ENCODE data around the gene GPR35.
"Not testable (repeated sequence)": the region's sequence is repeated elsewhere in the genome, so short reads cannot be mapped to it uniquely, and the experiment has no call there.

Gene GPR35

GRCh38 chr2:240642061-240642805 is 17.0 kb downstream of the GPR35 start:
- no peak for DNase-seq

DNA sequence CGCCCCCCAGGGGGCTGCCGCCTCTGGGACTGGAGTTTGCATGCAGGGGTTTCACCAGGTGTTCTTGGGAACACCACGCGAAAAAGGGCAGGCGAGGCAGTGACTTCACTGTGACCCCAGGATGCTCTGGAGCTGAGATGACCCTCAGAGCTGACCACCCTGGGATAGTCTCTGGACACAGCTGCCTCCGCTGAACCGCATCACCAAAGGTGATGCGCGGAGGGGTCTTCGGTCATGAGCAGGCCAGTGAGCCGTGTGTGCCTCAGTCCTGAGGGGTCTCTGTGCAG is 17.5 kb downstream of the GPR35 start:
- DNase-seq, result no peak

DNA sequence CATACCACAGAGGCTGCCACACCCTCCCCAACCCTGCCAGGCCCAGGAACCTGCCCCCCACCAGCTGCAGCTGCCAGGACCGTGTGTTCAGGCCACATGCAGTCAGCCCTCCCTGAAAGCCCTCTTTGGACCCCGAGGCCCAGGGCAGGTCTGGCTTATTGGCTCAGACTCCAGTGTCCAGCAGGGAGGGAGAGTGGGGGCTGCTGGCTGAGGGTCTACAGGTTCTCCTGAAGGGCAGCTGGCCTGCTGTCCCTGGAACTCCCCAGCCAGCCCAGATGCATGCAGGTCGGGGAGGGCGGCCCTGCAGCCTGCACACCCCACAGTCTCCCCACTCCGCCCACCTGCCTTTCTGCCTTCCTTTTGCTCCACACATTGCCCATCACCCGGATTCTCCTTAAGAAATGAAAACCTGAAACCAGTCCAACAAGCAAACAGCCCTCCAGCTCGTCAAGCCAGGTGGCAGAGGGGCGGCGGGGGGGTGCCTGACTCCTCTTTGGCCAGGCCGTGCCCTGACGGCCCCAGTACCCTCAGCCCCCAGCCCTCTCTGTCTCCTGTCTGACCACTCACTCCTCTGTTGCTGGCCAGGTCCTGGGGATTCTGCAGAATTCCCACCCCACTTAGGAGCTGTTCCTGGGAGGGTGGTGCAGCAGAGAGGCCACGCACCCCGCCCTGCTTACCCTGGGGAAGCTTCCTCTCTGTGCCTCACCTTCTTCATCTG is 18.0 kb downstream of the GPR35 start:
- DNase-seq, result no peak

- DNase-seq, result no peak
Measured at GRCh38 chr2:240643811-240644150, 18.5 kb downstream of the GPR35 start.

DNA sequence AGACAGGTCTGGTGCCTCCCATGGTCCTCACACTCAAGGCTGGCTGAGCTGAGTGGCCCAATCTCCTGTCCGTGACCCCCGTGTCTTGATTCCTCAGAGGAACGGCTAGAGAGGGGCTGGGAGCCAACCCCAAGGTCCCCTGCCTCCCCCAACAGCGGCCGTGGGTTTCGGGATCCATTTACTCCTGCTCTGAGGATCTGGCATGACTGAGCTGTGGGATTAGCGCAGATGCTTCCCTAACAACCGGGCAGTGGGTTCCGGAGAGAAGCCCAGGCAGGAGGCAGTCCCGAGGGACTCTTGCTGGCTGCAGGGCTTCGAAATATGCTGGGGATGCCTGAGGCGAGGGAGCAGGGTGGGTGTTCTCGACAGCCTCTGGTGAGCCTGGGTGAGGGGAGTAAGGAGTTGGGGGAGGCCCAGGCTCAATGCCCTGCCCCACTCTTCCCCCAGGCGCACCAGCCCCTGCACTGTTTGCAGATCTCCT is 18.9 kb downstream of the GPR35 start:
- DNase-seq, result no peak

GRCh38 chr2:240644859-240645301 is 19.6 kb downstream of the GPR35 start:
- DNase-seq, result no peak

GRCh38 chr2:240645346-240645745 is 20.1 kb downstream of the GPR35 start:
- no peak for DNase-seq

GRCh38 chr2:240645801-240646175 is 20.5 kb downstream of the GPR35 start:
- DNase-seq, result no peak

GRCh38 chr2:240646176-240646899 is 21.1 kb downstream of the GPR35 start:
- no peak for DNase-seq

DNA sequence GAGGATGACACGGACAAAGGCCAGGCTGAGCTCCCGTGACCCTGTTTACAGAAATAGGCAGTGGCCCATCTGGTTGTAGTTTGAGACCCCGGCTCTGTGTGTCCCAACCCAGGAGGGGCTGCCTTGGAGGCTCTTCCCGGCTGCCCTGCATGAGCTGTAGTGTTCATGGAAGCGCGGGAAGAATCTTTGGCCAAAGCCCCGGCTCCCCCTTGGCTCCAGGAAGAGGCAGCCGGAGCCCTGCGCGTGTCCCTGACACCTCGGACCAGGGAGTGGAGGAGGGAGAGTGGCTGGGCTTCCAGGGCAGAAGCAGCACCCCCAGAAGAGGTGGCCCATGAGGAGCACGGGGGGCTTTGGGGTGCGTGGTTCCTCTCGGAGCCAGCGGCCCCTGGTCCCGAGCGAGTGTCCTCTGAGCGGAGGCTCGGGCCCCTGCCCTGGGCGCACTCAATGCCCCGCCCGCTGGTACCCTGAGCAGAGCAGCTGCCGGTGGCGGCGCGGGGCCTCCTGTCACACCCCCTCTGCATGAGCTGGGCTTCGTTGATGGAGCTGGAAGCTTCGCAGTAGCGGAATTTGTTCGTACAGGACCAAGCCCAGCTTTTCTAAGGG is 21.7 kb downstream of the GPR35 start:
- no peak for DNase-seq

- DNase-seq, result no peak
Measured at GRCh38 chr2:240647503-240648154, 22.3 kb downstream of the GPR35 start.

GRCh38 chr2:240648155-240648649 is 22.9 kb downstream of the GPR35 start:
- no peak for DNase-seq

DNA sequence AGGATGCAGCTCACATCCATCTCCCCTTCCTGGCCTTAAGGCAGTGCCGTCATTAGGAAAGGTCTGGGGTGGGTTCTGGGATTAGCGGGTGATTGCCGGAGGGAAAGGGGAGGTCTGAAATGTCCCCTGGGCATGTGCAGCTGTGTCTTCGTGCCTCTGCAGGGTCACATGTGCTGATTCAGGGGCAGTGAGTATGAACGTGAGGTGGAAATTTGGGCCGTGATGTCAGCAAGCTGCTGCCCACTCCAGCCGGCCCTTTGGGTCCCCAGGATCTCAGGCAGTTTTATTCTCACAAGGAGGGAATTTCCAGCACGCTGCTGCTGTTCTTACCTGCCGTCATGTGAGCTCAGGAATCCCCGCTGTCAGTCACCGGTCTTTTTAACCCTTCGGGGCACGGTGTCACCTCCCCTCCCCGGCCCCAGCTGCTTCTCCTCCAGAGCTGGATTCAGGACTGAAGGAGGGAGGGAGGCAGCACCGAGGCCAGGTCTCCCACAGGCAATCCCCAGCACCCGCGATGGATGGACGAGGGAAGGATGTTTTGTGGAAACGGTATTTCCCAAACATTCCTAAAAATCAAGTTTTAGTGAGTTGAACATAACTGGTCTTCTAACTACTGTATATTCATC is 23.5 kb downstream of the GPR35 start:
- DNase-seq, result no peak

- no peak for DNase-seq
Measured at GRCh38 chr2:240649331-240649730, 24.1 kb downstream of the GPR35 start.

GRCh38 chr2:240650254-240650965 is 25.1 kb downstream of the GPR35 start:
- no peak for DNase-seq

GRCh38 chr2:240651185-240651584 is 25.9 kb downstream of the GPR35 start:
- no peak for DNase-seq

DNA sequence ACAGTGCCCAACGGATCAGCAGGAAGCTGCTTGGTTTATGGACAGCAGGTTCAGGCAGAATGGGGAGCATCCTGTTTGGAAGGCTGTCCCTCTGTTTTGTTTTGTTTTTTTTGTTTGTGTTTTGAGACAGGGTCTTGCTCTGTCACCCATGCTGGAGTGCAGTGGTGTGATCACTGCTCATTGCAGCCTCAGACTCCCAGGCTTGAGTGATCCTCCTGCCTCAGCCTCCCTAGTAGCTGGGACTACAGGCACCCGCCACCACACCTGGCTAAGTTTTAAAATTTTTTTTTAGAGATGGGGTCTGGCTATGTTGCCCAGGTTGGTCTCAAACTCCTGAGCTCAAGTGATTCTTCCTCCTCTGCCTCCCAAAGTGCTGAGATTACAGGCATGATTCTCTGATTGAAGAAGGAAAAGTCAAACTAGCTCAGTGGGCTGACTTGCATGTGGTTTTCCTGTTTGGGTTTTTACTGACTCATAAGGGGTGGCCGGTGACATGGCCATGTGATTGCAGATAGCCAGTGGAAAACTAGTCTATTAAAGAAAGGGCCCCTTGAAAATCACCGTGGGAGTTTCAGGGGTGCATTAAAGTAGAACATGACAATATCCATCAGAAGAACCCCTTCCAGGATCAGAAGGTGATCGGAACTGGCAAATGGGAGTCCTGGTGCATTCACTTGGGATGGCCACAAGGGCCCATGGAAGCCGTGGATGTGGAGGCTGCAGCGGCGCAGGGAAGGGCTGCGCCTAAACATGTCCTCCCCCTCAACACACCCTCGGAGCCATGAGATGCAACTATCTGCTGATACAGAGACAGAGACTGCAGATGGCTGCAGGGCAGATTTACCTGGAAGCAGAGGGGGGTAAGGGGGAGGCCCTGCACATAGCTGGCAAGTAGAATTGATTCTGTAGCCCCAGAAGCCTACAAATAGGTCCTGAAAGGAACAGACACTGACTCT is 30.9 kb downstream of the GPR35 start:
- DNase-seq, result no peak

- not testable (repeated sequence) for DNase-seq
Measured at GRCh38 chr2:240659883-240660282, 34.6 kb downstream of the GPR35 start.

GRCh38 chr2:240662681-240663080 is 37.4 kb downstream of the GPR35 start:
- DNase-seq, result no peak

DNA sequence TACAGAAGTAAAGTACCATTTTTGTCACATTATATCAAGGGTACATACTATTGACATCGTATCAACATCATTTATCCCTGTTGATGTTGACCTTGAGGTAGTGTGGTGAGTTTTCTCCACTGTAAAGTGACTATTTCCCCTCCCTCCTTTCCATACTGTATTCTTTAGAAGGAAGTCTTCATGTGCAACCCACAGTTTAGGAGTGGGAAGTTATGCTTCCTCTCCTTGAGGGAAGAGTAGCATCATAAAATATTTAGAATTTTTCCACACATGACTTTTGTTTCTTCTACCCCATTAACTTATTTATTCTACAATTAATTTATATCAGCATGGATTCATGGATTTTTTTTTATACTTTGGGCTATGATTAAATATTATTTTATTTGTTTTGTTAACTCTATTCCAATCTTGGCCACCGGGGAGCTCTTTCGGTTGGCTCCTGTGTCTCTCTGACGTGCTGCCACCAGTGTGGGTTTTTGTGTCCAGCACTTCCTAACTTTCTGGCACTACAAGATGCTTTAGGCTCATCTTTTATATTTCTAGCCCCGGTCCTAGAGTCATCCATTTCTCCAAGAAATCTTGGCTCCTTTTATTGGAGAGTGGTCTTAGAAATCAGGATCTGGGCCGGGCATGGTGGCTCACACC is 38.4 kb downstream of the GPR35 start:
- no peak for DNase-seq

Data from NCI-H1048 (cell line).